Measurements from ENCODE around the gene HS3ST3A1. TPM values are rescaled to one million over a fixed set of nuclear protein-coding genes. Genes with fewer than 3 reads are reported as not detected.

HS3ST3A1 gene
- total RNA-seq, 1 experiment from 2014 or later, result not detected

GRCh38 chr17:13523164-13523563 is 78.6 kb downstream of the HS3ST3A1 start:
- H3K4me1 ChIP-seq (ENCODE audit: control insufficient read depth in 1 of 2, insufficient read depth in 2 of 2, low read length in 2 of 2), result no peaks in the 10 kb centered on the region
- H3K27me3 ChIP-seq (ENCODE audit: insufficient read depth, low read length), result no peaks in the 10 kb centered on the region
- no TSS peak for BruUV-seq (replicated peaks)
- H2AFZ ChIP-seq (ENCODE audit: low read depth, low read length, poor library complexity, severe bottlenecking), result no peak overlapping the region
- ChIA-PET POLR2A (no interaction called here), RAD21 (ENCODE audit: low non-redundant PET in 1 of 2, low total read pairs in 2 of 2, uncharacterized antibody in 2 of 2, unreplicated experiment in 2 of 2) (interaction anchor here in 1 of 2 experiments (0.6 kb wide), 1 partner anchor 1611 kb away, joined by 3 read pairs; no protein-coding TSS in a partner anchor), CTCF (no interaction called here)
- H3K79me2 ChIP-seq (ENCODE audit: insufficient read depth, low read length), result no peaks in the 10 kb centered on the region
- peaks cover 3% of the 10 kb centered on the region; the same call in 1 of the 2 replicates for H3K9me2 ChIP-seq (ENCODE audit: insufficient read depth)
- H3K4me3 ChIP-seq (replicated peaks in 1 of 2; ENCODE audit: low read depth in 1 of 2, low read length in 2 of 2), result no peak overlapping the region
- DNase-seq (ENCODE audit: low read depth, low spot score) (no peak), ATAC-seq (no peak)
- H3K9ac ChIP-seq (ENCODE audit: low read length), result no peak overlapping the region
- TF ChIP-seq, protein P1, sequence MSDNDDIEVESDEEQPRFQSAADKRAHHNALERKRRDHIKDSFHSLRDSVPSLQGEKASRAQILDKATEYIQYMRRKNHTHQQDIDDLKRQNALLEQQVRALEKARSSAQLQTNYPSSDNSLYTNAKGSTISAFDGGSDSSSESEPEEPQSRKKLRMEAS (IDR thresholded peaks at IDR 0.05), result no peak
- TF ChIP-seq EZH2 (IDR thresholded peaks at IDR 0.05) (no peak), FOSL1 (IDR thresholded peaks at IDR 0.05; ENCODE audit: low read depth) (no peak), EGR1 (IDR thresholded peaks at IDR 0.05; ENCODE audit: low read depth) (no peak), EZH2phosphoT487 (IDR thresholded peaks at IDR 0.05; ENCODE audit: borderline replicate concordance) (no peak), RAD21 (IDR thresholded peaks at IDR 0.05; ENCODE audit: low read depth) (no peak), POLR2AphosphoS5 (IDR thresholded peaks at IDR 0.05; ENCODE audit: low read depth, low read length) (no peak), ZNF274 (IDR thresholded peaks at IDR 0.05; ENCODE audit: low read depth, low read length) (no peak), CBX3 (IDR thresholded peaks at IDR 0.05; ENCODE audit: low read depth) (no peak), JUND (IDR thresholded peaks at IDR 0.05) (no peak)
- TF ChIP-seq, protein P2, sequence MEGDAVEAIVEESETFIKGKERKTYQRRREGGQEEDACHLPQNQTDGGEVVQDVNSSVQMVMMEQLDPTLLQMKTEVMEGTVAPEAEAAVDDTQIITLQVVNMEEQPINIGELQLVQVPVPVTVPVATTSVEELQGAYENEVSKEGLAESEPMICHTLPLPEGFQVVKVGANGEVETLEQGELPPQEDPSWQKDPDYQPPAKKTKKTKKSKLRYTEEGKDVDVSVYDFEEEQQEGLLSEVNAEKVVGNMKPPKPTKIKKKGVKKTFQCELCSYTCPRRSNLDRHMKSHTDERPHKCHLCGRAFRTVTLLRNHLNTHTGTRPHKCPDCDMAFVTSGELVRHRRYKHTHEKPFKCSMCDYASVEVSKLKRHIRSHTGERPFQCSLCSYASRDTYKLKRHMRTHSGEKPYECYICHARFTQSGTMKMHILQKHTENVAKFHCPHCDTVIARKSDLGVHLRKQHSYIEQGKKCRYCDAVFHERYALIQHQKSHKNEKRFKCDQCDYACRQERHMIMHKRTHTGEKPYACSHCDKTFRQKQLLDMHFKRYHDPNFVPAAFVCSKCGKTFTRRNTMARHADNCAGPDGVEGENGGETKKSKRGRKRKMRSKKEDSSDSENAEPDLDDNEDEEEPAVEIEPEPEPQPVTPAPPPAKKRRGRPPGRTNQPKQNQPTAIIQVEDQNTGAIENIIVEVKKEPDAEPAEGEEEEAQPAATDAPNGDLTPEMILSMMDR (IDR thresholded peaks at IDR 0.05 in 2 of 3, conservative IDR thresholded peaks at IDR 0.05 in 1 of 3; ENCODE audit: borderline replicate concordance in 1 of 3, insufficient read depth in 1 of 3, low read depth in 2 of 3, low read length in 2 of 3), result no peak
- no peak overlapping the region for H3K4me2 ChIP-seq (ENCODE audit: low read length)
- H3K27ac ChIP-seq (ENCODE audit: low read depth, low read length), result no peak overlapping the region
- H4K20me1 ChIP-seq (ENCODE audit: insufficient read depth), result no peaks in the 10 kb centered on the region
- H3K36me3 ChIP-seq (ENCODE audit: control insufficient read depth in 1 of 2, insufficient read depth in 2 of 2, low read length in 2 of 2), result no peaks in the 10 kb centered on the region
- no peaks in the 10 kb centered on the region for H3K9me3 ChIP-seq (ENCODE audit: control insufficient read depth in 1 of 2, insufficient read depth in 1 of 2, low read depth in 1 of 2, low read length in 2 of 2)
- intact Hi-C loops (cut with micrococcal nuclease), result no loop called here
